Measurements from ENCODE around the gene CDS2. TPM values are rescaled to one million over a fixed set of nuclear protein-coding genes. Genes with fewer than 3 reads are reported as not detected.

Gene CDS2
- total and polyA plus RNA-seq, 2 of the 13 experiments (the other 11 are each of a cell fraction or from before 2014, with no cell fraction given): 81.3 to 153 TPM

- TF ChIP-seq ZNF512 (CRISPR knock-in tag; IDR thresholded peaks at IDR 0.05) (no peak), DNMT1 (CRISPR knock-in tag; IDR thresholded peaks at IDR 0.05) (no peak), ZNF549 (CRISPR knock-in tag; IDR thresholded peaks at IDR 0.05) (no peak), SMAD9 (CRISPR knock-in tag; IDR thresholded peaks at IDR 0.05) (peak; percentile 98; the same call in 1 of the 2 replicates), MYNN (CRISPR knock-in tag; IDR thresholded peaks at IDR 0.05; ENCODE audit: low read depth) (peak; percentile 22; the same call in 1 of the 2 replicates), ISX (CRISPR knock-in tag; conservative IDR thresholded peaks at IDR 0.05) (peak; percentile 99), RXRA (CRISPR knock-in tag; IDR thresholded peaks at IDR 0.05) (no peak; the same call in 1 of the 2 replicates), PHF8 (CRISPR knock-in tag; IDR thresholded peaks at IDR 0.05) (no peak), E2F1 (CRISPR knock-in tag; IDR thresholded peaks at IDR 0.05) (no peak; the same call in 1 of the 2 replicates), ATM (IDR thresholded peaks at IDR 0.05; ENCODE audit: borderline replicate concordance) (no peak), ZNF672 (CRISPR knock-in tag; IDR thresholded peaks at IDR 0.05) (peak; percentile 97), PCBP1 (IDR thresholded peaks at IDR 0.05; ENCODE audit: borderline replicate concordance, low read depth, low read length) (no peak), ZFP90 (CRISPR knock-in tag; IDR thresholded peaks at IDR 0.05; ENCODE audit: borderline replicate concordance) (no peak), CERS6 (CRISPR knock-in tag; IDR thresholded peaks at IDR 0.05) (no peak; the same call in 1 of the 2 replicates), EZH2 (conservative IDR thresholded peaks at IDR 0.05; ENCODE audit: low read depth, low read length) (no peak), CHD4 (IDR thresholded peaks at IDR 0.05; ENCODE audit: borderline replicate concordance, low read length) (no peak), PPARG (CRISPR knock-in tag; conservative IDR thresholded peaks at IDR 0.05) (peak; percentile 92), AGO2 (optimal IDR thresholded peaks at IDR 0.05; ENCODE audit: low read depth, low read length) (no peak), ZNF569 (CRISPR knock-in tag; IDR thresholded peaks at IDR 0.05; ENCODE audit: borderline replicate concordance) (no peak), POLR2A (IDR thresholded peaks at IDR 0.05; ENCODE audit: insufficient read depth in 1 of 2, low read depth in 2 of 2, low read length in 2 of 2) (no peak), THAP8 (CRISPR knock-in tag; IDR thresholded peaks at IDR 0.05; ENCODE audit: borderline replicate concordance) (no peak; the same call in none of the 2 replicates), SMAD1 (CRISPR knock-in tag; IDR thresholded peaks at IDR 0.05; ENCODE audit: borderline replicate concordance, low read depth) (no peak)
- TF ChIP-seq, protein P1, sequence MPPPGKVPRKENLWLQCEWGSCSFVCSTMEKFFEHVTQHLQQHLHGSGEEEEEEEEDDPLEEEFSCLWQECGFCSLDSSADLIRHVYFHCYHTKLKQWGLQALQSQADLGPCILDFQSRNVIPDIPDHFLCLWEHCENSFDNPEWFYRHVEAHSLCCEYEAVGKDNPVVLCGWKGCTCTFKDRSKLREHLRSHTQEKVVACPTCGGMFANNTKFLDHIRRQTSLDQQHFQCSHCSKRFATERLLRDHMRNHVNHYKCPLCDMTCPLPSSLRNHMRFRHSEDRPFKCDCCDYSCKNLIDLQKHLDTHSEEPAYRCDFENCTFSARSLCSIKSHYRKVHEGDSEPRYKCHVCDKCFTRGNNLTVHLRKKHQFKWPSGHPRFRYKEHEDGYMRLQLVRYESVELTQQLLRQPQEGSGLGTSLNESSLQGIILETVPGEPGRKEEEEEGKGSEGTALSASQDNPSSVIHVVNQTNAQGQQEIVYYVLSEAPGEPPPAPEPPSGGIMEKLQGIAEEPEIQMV (CRISPR knock-in tag; IDR thresholded peaks at IDR 0.05; ENCODE audit: low read depth): no peak; the same call in 1 of the 2 replicates
Measured at GRCh38 chr20:5119143-5119434, 7.7 kb upstream of the CDS2 start (continued).

All from HepG2 (cell line).